K562 (cell line): ENCODE measurements around the gene CRYBG2. TPM values are rescaled to one million over a fixed set of nuclear protein-coding genes. Genes with fewer than 3 reads are reported as not detected.

Source experiments
- polyA plus RNA-seq, 8 experiments: library from polyadenylated mRNA; depleted of rRNA in 4 of 8; stranded (reverse) in 5 of 8; unstranded in 3 of 8; fragments of >200 nt; fragmentation: Nextera tagmentation in 2 of 8; fragmentation: Illumina TruSeq in 1 of 8; extraction: Ambion mirVana in 2 of 8; extraction: Trizol in 1 of 8; gene quantifications; 2 replicates each; pipeline versions ENCODE4 v1.2.1 to v1.2.3, GENCODE V29; 2011 to 2014; ENCODE audit warnings: inconsistent platforms in 1 of 8, missing spikeins in 1 of 8
- total RNA-seq, 7 experiments: library from RNA; depleted of rRNA in 6 of 7; stranded (reverse); fragments of >200 nt in 6 of 7; fragmentation: Illumina TruSeq in 2 of 7; extraction: Trizol in 2 of 7; gene quantifications; 2 replicates each; pipeline versions ENCODE4 v1.2.1 to v1.2.3, GENCODE V29; 2011 to 2021; ENCODE audit warnings: low replicate concordance in 1 of 7

The CRYBG2 gene
- total and polyA plus RNA-seq, 9 of the 15 experiments (the other 6 are each of a cell fraction or from before 2014, with no cell fraction given): 0.39 to 8.5 (median 3.7) TPM

Other genes starting within 250 kb of the CRYBG2 start
Only the 7 nearest of the 16 such genes appear.
- 32.9 and 60.5 TPM in 2 replicates for gene SH3BGRL3, start 74.0 kb downstream of the CRYBG2 start, total RNA-seq (2014; rRNA removed)
- gene SH3BGRL3, start 74.0 kb downstream of the CRYBG2 start, total RNA-seq (2014; rRNA removed; fragmentation: Illumina TruSeq; extraction: Trizol): 29.8 and 30.3 TPM in 2 replicates
- 54.2 and 55.0 TPM in 2 replicates for gene SH3BGRL3, start 74.0 kb downstream of the CRYBG2 start, total RNA-seq (2015; rRNA removed; fragmentation: Illumina TruSeq; extraction: Trizol)
- gene SH3BGRL3, start 74.0 kb downstream of the CRYBG2 start, total RNA-seq (2021): 96.2 and 110 TPM in 2 replicates
- 50.3 and 83.3 TPM in 2 replicates for gene SH3BGRL3, start 74.0 kb downstream of the CRYBG2 start, polyA plus RNA-seq (2011; rRNA removed)
- 140 and 152 TPM in 2 replicates for gene SH3BGRL3, start 74.0 kb downstream of the CRYBG2 start, polyA plus RNA-seq (2014; fragmentation: Illumina TruSeq; extraction: Trizol)
- gene SH3BGRL3, start 74.0 kb downstream of the CRYBG2 start, polyA plus RNA-seq (2014; fragmentation: Nextera tagmentation; extraction: Ambion mirVana): 100 to 1,000 TPM; 106 to 137 TPM
- 31.1 and 33.8 TPM in 2 replicates for gene SH3BGRL3, start 74.0 kb downstream of the CRYBG2 start, polyA plus RNA-seq (2014; rRNA removed)
- 11.3 and 11.5 TPM in 2 replicates for gene UBXN11, start 47.5 kb downstream of the CRYBG2 start, total RNA-seq (2014; rRNA removed)
- gene UBXN11, start 47.5 kb downstream of the CRYBG2 start, total RNA-seq (2014; rRNA removed; fragmentation: Illumina TruSeq; extraction: Trizol): 2.6 and 4.0 TPM in 2 replicates
- gene UBXN11, start 47.5 kb downstream of the CRYBG2 start, total RNA-seq (2015; rRNA removed; fragmentation: Illumina TruSeq; extraction: Trizol): 8.1 and 8.2 TPM in 2 replicates
- gene UBXN11, start 47.5 kb downstream of the CRYBG2 start, total RNA-seq (2021): 20.2 and 24.9 TPM in 2 replicates
- gene UBXN11, start 47.5 kb downstream of the CRYBG2 start, polyA plus RNA-seq (2011; rRNA removed): 17.5 and 20.9 TPM in 2 replicates
- gene UBXN11, start 47.5 kb downstream of the CRYBG2 start, polyA plus RNA-seq (2014; fragmentation: Illumina TruSeq; extraction: Trizol): 12.3 and 14.7 TPM in 2 replicates
- 1 to 10 TPM in 1 of 2 experiments, under 1 TPM in 1; 0.48 to 2.1 TPM for gene UBXN11, start 47.5 kb downstream of the CRYBG2 start, polyA plus RNA-seq (2014; fragmentation: Nextera tagmentation; extraction: Ambion mirVana)
- 30.6 and 34.3 TPM in 2 replicates for gene UBXN11, start 47.5 kb downstream of the CRYBG2 start, polyA plus RNA-seq (2014; rRNA removed)
- gene CD52, start 36.2 kb downstream of the CRYBG2 start, total RNA-seq (2014; rRNA removed): 34.9 and 43.3 TPM in 2 replicates
- gene CD52, start 36.2 kb downstream of the CRYBG2 start, total RNA-seq (2014; rRNA removed; fragmentation: Illumina TruSeq; extraction: Trizol): 127 TPM in 2 replicates
- 182 and 185 TPM in 2 replicates for gene CD52, start 36.2 kb downstream of the CRYBG2 start, total RNA-seq (2015; rRNA removed; fragmentation: Illumina TruSeq; extraction: Trizol)
- 70.9 and 90.7 TPM in 2 replicates for gene CD52, start 36.2 kb downstream of the CRYBG2 start, total RNA-seq (2021)
- gene CD52, start 36.2 kb downstream of the CRYBG2 start, polyA plus RNA-seq (2011; rRNA removed): 312 and 418 TPM in 2 replicates
- 147 and 173 TPM in 2 replicates for gene CD52, start 36.2 kb downstream of the CRYBG2 start, polyA plus RNA-seq (2014; fragmentation: Illumina TruSeq; extraction: Trizol)
- 100 to 1,000 TPM; 355 to 488 TPM for gene CD52, start 36.2 kb downstream of the CRYBG2 start, polyA plus RNA-seq (2014; fragmentation: Nextera tagmentation; extraction: Ambion mirVana)
- gene CD52, start 36.2 kb downstream of the CRYBG2 start, polyA plus RNA-seq (2014; rRNA removed): 152 and 198 TPM in 2 replicates
- not detected in 2 replicates for gene ZNF683, start 18.6 kb upstream of the CRYBG2 start, total RNA-seq (2014; rRNA removed)
- gene ZNF683, start 18.6 kb upstream of the CRYBG2 start, total RNA-seq (2014; rRNA removed; fragmentation: Illumina TruSeq; extraction: Trizol): not detected in 2 replicates
- gene ZNF683, start 18.6 kb upstream of the CRYBG2 start, total RNA-seq (2015; rRNA removed; fragmentation: Illumina TruSeq; extraction: Trizol): not detected in 2 replicates
- gene ZNF683, start 18.6 kb upstream of the CRYBG2 start, total RNA-seq (2021): not detected in 2 replicates
- not detected in 2 replicates for gene ZNF683, start 18.6 kb upstream of the CRYBG2 start, polyA plus RNA-seq (2011; rRNA removed)
- not detected in 2 replicates for gene ZNF683, start 18.6 kb upstream of the CRYBG2 start, polyA plus RNA-seq (2014; fragmentation: Illumina TruSeq; extraction: Trizol)
- not detected for gene ZNF683, start 18.6 kb upstream of the CRYBG2 start, polyA plus RNA-seq (2014; fragmentation: Nextera tagmentation; extraction: Ambion mirVana)
- gene ZNF683, start 18.6 kb upstream of the CRYBG2 start, polyA plus RNA-seq (2014; rRNA removed): not detected in 2 replicates
- 3.1 and 3.8 TPM in 2 replicates for gene LIN28A, start 56.7 kb upstream of the CRYBG2 start, total RNA-seq (2014; rRNA removed)
- gene LIN28A, start 56.7 kb upstream of the CRYBG2 start, total RNA-seq (2014; rRNA removed; fragmentation: Illumina TruSeq; extraction: Trizol): 4.3 and 4.5 TPM in 2 replicates
- 4.5 and 5.4 TPM in 2 replicates for gene LIN28A, start 56.7 kb upstream of the CRYBG2 start, total RNA-seq (2015; rRNA removed; fragmentation: Illumina TruSeq; extraction: Trizol)
- gene LIN28A, start 56.7 kb upstream of the CRYBG2 start, total RNA-seq (2021): 5.1 TPM in 2 replicates
- gene LIN28A, start 56.7 kb upstream of the CRYBG2 start, polyA plus RNA-seq (2011; rRNA removed): 0.26 and 5.2 TPM in 2 replicates
- gene LIN28A, start 56.7 kb upstream of the CRYBG2 start, polyA plus RNA-seq (2014; fragmentation: Illumina TruSeq; extraction: Trizol): 3.5 and 3.9 TPM in 2 replicates
- 1 to 10 TPM in 1 of 2 experiments, under 1 TPM in 1; 0.80 to 1.0 TPM for gene LIN28A, start 56.7 kb upstream of the CRYBG2 start, polyA plus RNA-seq (2014; fragmentation: Nextera tagmentation; extraction: Ambion mirVana)
- gene LIN28A, start 56.7 kb upstream of the CRYBG2 start, polyA plus RNA-seq (2014; rRNA removed): 2.4 and 3.2 TPM in 2 replicates
- gene DHDDS, start 78.2 kb upstream of the CRYBG2 start, total RNA-seq (2014; rRNA removed): 40.8 and 45.3 TPM in 2 replicates
- gene DHDDS, start 78.2 kb upstream of the CRYBG2 start, total RNA-seq (2014; rRNA removed; fragmentation: Illumina TruSeq; extraction: Trizol): 49.6 and 51.4 TPM in 2 replicates
- gene DHDDS, start 78.2 kb upstream of the CRYBG2 start, total RNA-seq (2015; rRNA removed; fragmentation: Illumina TruSeq; extraction: Trizol): 46.8 and 47.4 TPM in 2 replicates
- gene DHDDS, start 78.2 kb upstream of the CRYBG2 start, total RNA-seq (2021): 55.0 and 60.4 TPM in 2 replicates
- 34.8 and 39.8 TPM in 2 replicates for gene DHDDS, start 78.2 kb upstream of the CRYBG2 start, polyA plus RNA-seq (2011; rRNA removed)
- 41.8 and 50.3 TPM in 2 replicates for gene DHDDS, start 78.2 kb upstream of the CRYBG2 start, polyA plus RNA-seq (2014; fragmentation: Illumina TruSeq; extraction: Trizol)
- 10 to 100 TPM; 33.3 to 44.3 TPM for gene DHDDS, start 78.2 kb upstream of the CRYBG2 start, polyA plus RNA-seq (2014; fragmentation: Nextera tagmentation; extraction: Ambion mirVana)
- gene DHDDS, start 78.2 kb upstream of the CRYBG2 start, polyA plus RNA-seq (2014; rRNA removed): 38.3 and 42.1 TPM in 2 replicates
- gene HMGN2, start 118.3 kb upstream of the CRYBG2 start, total RNA-seq (2014; rRNA removed): 965 and 1,011 TPM in 2 replicates
- 866 and 959 TPM in 2 replicates for gene HMGN2, start 118.3 kb upstream of the CRYBG2 start, total RNA-seq (2014; rRNA removed; fragmentation: Illumina TruSeq; extraction: Trizol)
- gene HMGN2, start 118.3 kb upstream of the CRYBG2 start, total RNA-seq (2015; rRNA removed; fragmentation: Illumina TruSeq; extraction: Trizol): 983 and 1,131 TPM in 2 replicates
- 972 and 1,007 TPM in 2 replicates for gene HMGN2, start 118.3 kb upstream of the CRYBG2 start, total RNA-seq (2021)
- gene HMGN2, start 118.3 kb upstream of the CRYBG2 start, polyA plus RNA-seq (2011; rRNA removed): 370 and 462 TPM in 2 replicates
- 1,354 and 1,569 TPM in 2 replicates for gene HMGN2, start 118.3 kb upstream of the CRYBG2 start, polyA plus RNA-seq (2014; fragmentation: Illumina TruSeq; extraction: Trizol)
- 1,000 to 10,000 TPM in 1 of 2 experiments, 100 to 1,000 TPM in 1; 805 to 1,140 TPM for gene HMGN2, start 118.3 kb upstream of the CRYBG2 start, polyA plus RNA-seq (2014; fragmentation: Nextera tagmentation; extraction: Ambion mirVana)
- 577 and 603 TPM in 2 replicates for gene HMGN2, start 118.3 kb upstream of the CRYBG2 start, polyA plus RNA-seq (2014; rRNA removed)